HepG2 (cell line): Measurements from ENCODE around the gene SMAD3. TPM values are rescaled to one million over a fixed set of nuclear protein-coding genes. Genes with fewer than 3 reads are reported as not detected.

Experiments
- ATAC-seq: fragments of 200-7000 bp; cut with Tn5 transposase; 3 replicates; pipeline ENCODE4 v1.9.1; 2020; ENCODE audit warnings: mild to moderate bottlenecking, moderate library complexity
- BruUV-seq: library from RNA; stranded (reverse); fragments of 400-500 nt; replicated peaks from 2 replicates; lab custom pipeline; 2021; lab: Mats Ljungman, UMichigan
- CTCF ChIA-PET: fragments of 300-600 bp; formaldehyde crosslinking; extraction: SDS; loops from one replicate; lab custom pipeline; 2021; ENCODE audit warnings: low total read pairs, inconsistent platforms, low intra/inter-chr PET ratio; lab: Yijun Ruan, JAX
- POLR2A ChIA-PET: fragments of 350-600 bp; sonication (Branson Sonifier 250); formaldehyde crosslinking; loops from one replicate; lab custom pipeline; 2020; ENCODE audit warnings: antibody characterized with exemption, inconsistent platforms; lab: Yijun Ruan, JAX
- DNase-seq: peaks from one replicate; pipeline ENCODE4 v3.0.0-alpha.2; 2015; ENCODE audit warnings: low spot score
- FAIRE-seq: peaks from 3 replicates; lab custom pipeline; 2011; peaks lifted over from hg19 to GRCh38; lab: Jason Lieb, UNC
- H2AFZ ChIP-seq: one replicate; pipeline ENCODE4 v1.6.1; 2011; ENCODE audit warnings: low read length, inconsistent platforms
- H3K27ac ChIP-seq: fragments of 300-600 bp; 3 replicates; pipeline ENCODE4 v1.8.0; 2011; ENCODE audit warnings: mixed run types, mild to moderate bottlenecking, mixed read lengths, low read length, inconsistent platforms; ENCODE audit not compliant: insufficient read depth; ENCODE audit errors: extremely low read length
- H3K27me3 ChIP-seq, 2 experiments: fragments of 200-600 bp in 1 of 2; 2 replicates in 1 of 2; 3 replicates in 1 of 2; pipeline versions ENCODE4 v1.6.0 to v1.8.0; 2011; ENCODE audit warnings: low read length in 2 of 2, mild to moderate bottlenecking in 2 of 2, moderate library complexity in 2 of 2, inconsistent platforms in 1 of 2; ENCODE audit not compliant: insufficient read depth in 2 of 2, control insufficient read depth in 1 of 2
- H3K36me3 ChIP-seq, 2 experiments: fragments of 200-600 bp in 1 of 2; replicated peaks in 1 of 2; 2 replicates in 1 of 2; 3 replicates in 1 of 2; pipeline versions ENCODE4 v1.5.1 to v1.8.0; 2011; ENCODE audit warnings: low read length in 2 of 2, inconsistent platforms in 1 of 2; ENCODE audit not compliant: insufficient read depth in 2 of 2, control insufficient read depth in 1 of 2
- H3K4me1 ChIP-seq: 2 replicates; pipeline ENCODE4 v1.5.1; 2012; ENCODE audit warnings: low read length, inconsistent platforms; ENCODE audit not compliant: insufficient read depth
- H3K4me2 ChIP-seq: 2 replicates; pipeline ENCODE4 v1.6.0; 2011; ENCODE audit warnings: low read depth, low read length, inconsistent platforms
- H3K4me3 ChIP-seq, 3 experiments: fragments of 200-600 bp in 1 of 3; sonication (generic), shearing (Covaris generic) in 1 of 3; replicated peaks in 1 of 3; 2 replicates each; pipeline ENCODE4 v1.5.1; 2011 to 2016; ENCODE audit warnings: low read length in 3 of 3, inconsistent platforms in 2 of 3, low read depth in 2 of 3, mild to moderate bottlenecking in 2 of 3, control low read depth in 1 of 3, mixed read lengths in 1 of 3; ENCODE audit not compliant: insufficient read depth in 1 of 3
- H3K79me2 ChIP-seq: one replicate; pipeline ENCODE4 v1.6.1; 2011; ENCODE audit warnings: low read length, inconsistent platforms; ENCODE audit not compliant: insufficient read depth
- H3K9ac ChIP-seq: 2 replicates; pipeline ENCODE4 v1.6.0; 2011; ENCODE audit warnings: mild to moderate bottlenecking, low read depth, low read length, inconsistent platforms; ENCODE audit not compliant: insufficient read depth
- H3K9me3 ChIP-seq: 2 replicates; pipeline ENCODE4 v1.5.1; 2012; ENCODE audit warnings: mild to moderate bottlenecking, low read length
- H4K20me1 ChIP-seq: 2 replicates; pipeline ENCODE4 v1.6.0; 2011; ENCODE audit warnings: inconsistent platforms, mild to moderate bottlenecking, low read length, moderate library complexity; ENCODE audit not compliant: insufficient read depth
- PCBP1 ChIP-seq: fragments of 200-400 bp; formaldehyde crosslinking; IDR thresholded peaks from 2 replicates; pipeline ENCODE4 v1.6.1; 2017; ENCODE audit warnings: mild to moderate bottlenecking, low read depth, low read length, borderline replicate concordance
- REL ChIP-seq: sonication (generic); formaldehyde crosslinking; conservative IDR thresholded peaks from 2 replicates; pipeline ENCODE4 v1.8.0; 2022; ENCODE audit warnings: mild to moderate bottlenecking, missing genetic modification reagents, moderate library complexity
- REXO4 ChIP-seq: sonication (generic); formaldehyde crosslinking; IDR thresholded peaks from 2 replicates; pipeline ENCODE4 v1.8.0; 2022; ENCODE audit warnings: missing genetic modification reagents, mild to moderate bottlenecking, borderline replicate concordance
- ZNF205 ChIP-seq: IDR thresholded peaks from 2 replicates; pipeline ENCODE4 v1.6.1; 2018; ENCODE audit warnings: missing biosample characterization, missing genetic modification reagents
- WGBS: methylation state at CpG from one replicate; pipeline ENCODE4 v1.1.6; 2017; ENCODE audit warnings: low lambda C conversion rate; 5-methylcytosine and 5-hydroxymethylcytosine counted together
- in situ Hi-C: cut with HindIII; loops from 2 replicates; pipeline ENCODE4 v1.10.0; 2017; ENCODE audit warnings: low pct_unique_long_range_greater_than_20kb; ENCODE audit not compliant: extremely low pct_ligation_motif_present
- intact Hi-C: fragments of 100-400 bp; cut with micrococcal nuclease; formaldehyde crosslinking; loops from one replicate; pipeline ENCODE4 v1.10.0; 2022; ENCODE audit not compliant: unreplicated experiment
- polyA plus RNA-seq, 8 experiments: library from polyadenylated mRNA; depleted of rRNA in 3 of 8; stranded (reverse) in 7 of 8; unstranded in 1 of 8; fragments of >200 nt; fragmentation: Illumina TruSeq in 4 of 8; extraction: Trizol in 4 of 8; gene quantifications; 2 replicates each; pipeline versions ENCODE4 v1.2.1 to v1.2.3, GENCODE V29; 2011 to 2016; ENCODE audit warnings: low read depth in 4 of 8, missing spikeins in 1 of 8, mixed read lengths in 1 of 8; ENCODE audit not compliant: insufficient read depth in 1 of 8
- total RNA-seq, 5 experiments: library from RNA; depleted of rRNA; stranded (reverse); fragments of >200 nt; fragmentation: Illumina TruSeq; extraction: Trizol; gene quantifications; 2 replicates each; pipeline ENCODE4 v1.2.3, GENCODE V29; 2016; ENCODE audit warnings: low read depth in 1 of 5
- TF ChIP-seq, protein P1 (sequence below): sonication (generic); formaldehyde crosslinking; IDR thresholded peaks from 2 replicates; pipeline ENCODE4 v1.4.0; 2020; ENCODE audit warnings: mild to moderate bottlenecking, missing genetic modification reagents
- TF ChIP-seq, protein P2 (sequence below): sonication (generic); formaldehyde crosslinking; IDR thresholded peaks from 2 replicates; pipeline ENCODE4 v1.5.0; 2020; ENCODE audit warnings: missing genetic modification reagents
- TF ChIP-seq, protein P3 (sequence below): sonication (generic); formaldehyde crosslinking; IDR thresholded peaks from 2 replicates; pipeline ENCODE4 v1.4.0; 2020; ENCODE audit warnings: missing genetic modification reagents, mild to moderate bottlenecking, borderline replicate concordance

SMAD3 gene
- total and polyA plus RNA-seq, 2 of the 13 experiments (the other 11 are each of a cell fraction or from before 2014, with no cell fraction given), result 8.6 to 56.3 TPM

DNA sequence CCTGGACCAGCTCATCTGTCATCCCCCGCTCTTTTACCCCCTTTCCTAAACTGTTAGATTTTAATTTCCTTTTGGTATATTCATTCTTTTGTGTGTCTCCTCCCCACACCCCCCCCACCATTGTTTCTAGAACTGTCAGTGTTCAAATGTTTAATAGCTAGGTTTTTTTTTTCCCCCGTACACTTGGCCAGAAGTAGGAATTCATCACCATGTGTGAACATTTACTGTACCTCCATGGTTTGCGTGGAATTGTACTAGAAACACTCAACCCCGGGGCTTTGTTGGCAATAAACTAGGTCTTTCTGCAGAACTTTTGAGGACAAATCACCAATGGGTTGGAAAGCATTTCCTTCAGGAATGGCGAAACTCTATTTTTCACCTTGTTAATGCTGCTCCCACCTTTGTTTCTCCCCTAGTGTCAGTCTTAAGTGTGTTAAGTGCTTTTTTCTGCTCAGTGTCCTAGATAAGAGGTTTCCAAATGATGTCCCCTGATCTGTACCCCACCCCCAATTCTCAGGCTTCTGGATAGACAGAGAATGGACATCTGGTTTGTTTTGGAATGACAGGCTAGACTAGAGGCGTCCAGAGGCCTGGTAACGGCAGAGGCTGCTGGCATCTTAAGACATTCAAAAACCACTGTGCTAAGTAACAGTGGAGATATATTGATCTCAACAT, 76.8 kb downstream of the SMAD3 start:
- no peak overlapping the region for H2AFZ ChIP-seq
- in situ Hi-C loops, result no loop called here
- peaks cover 72% of the 10 kb centered on the region for H3K79me2 ChIP-seq
- H3K9ac ChIP-seq, result no peak overlapping the region
- H3K9me3 ChIP-seq, result no peaks in the 10 kb centered on the region
- no peak for ATAC-seq
- intact Hi-C loops, result no loop called here
- H3K27ac ChIP-seq, result no peak overlapping the region
- peaks cover 90% of the 10 kb centered on the region for H3K4me1 ChIP-seq
- H3K27me3 ChIP-seq, result no peaks in the 10 kb centered on the region
- H3K4me3 ChIP-seq, result no peak overlapping the region
- H4K20me1 ChIP-seq, result peaks cover 62% of the 10 kb centered on the region
- TF ChIP-seq, protein P1, sequence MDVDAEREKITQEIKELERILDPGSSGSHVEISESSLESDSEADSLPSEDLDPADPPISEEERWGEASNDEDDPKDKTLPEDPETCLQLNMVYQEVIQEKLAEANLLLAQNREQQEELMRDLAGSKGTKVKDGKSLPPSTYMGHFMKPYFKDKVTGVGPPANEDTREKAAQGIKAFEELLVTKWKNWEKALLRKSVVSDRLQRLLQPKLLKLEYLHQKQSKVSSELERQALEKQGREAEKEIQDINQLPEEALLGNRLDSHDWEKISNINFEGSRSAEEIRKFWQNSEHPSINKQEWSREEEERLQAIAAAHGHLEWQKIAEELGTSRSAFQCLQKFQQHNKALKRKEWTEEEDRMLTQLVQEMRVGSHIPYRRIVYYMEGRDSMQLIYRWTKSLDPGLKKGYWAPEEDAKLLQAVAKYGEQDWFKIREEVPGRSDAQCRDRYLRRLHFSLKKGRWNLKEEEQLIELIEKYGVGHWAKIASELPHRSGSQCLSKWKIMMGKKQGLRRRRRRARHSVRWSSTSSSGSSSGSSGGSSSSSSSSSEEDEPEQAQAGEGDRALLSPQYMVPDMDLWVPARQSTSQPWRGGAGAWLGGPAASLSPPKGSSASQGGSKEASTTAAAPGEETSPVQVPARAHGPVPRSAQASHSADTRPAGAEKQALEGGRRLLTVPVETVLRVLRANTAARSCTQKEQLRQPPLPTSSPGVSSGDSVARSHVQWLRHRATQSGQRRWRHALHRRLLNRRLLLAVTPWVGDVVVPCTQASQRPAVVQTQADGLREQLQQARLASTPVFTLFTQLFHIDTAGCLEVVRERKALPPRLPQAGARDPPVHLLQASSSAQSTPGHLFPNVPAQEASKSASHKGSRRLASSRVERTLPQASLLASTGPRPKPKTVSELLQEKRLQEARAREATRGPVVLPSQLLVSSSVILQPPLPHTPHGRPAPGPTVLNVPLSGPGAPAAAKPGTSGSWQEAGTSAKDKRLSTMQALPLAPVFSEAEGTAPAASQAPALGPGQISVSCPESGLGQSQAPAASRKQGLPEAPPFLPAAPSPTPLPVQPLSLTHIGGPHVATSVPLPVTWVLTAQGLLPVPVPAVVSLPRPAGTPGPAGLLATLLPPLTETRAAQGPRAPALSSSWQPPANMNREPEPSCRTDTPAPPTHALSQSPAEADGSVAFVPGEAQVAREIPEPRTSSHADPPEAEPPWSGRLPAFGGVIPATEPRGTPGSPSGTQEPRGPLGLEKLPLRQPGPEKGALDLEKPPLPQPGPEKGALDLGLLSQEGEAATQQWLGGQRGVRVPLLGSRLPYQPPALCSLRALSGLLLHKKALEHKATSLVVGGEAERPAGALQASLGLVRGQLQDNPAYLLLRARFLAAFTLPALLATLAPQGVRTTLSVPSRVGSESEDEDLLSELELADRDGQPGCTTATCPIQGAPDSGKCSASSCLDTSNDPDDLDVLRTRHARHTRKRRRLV, result no peak
- TF ChIP-seq, all 625 proteins: peak for 0
- Histone ChIP-seq H3K36me3 (no peaks in the 10 kb centered on the region; a peak in 1 of 5 replicates), H3K4me2 (no peak overlapping the region)
- DNase-seq (no peak), FAIRE-seq (no peak)
- CTCF ChIA-PET, result no interaction called here
- POLR2A ChIA-PET, result interaction anchor here (1.2 kb wide), 1 partner anchor 78 kb away, joined by 3 read pairs; no protein-coding TSS in a partner anchor
- WGBS, result 98% methylated on average over 7 of the region's 7 CpGs
- BruUV-seq, result no TSS peak

DNA sequence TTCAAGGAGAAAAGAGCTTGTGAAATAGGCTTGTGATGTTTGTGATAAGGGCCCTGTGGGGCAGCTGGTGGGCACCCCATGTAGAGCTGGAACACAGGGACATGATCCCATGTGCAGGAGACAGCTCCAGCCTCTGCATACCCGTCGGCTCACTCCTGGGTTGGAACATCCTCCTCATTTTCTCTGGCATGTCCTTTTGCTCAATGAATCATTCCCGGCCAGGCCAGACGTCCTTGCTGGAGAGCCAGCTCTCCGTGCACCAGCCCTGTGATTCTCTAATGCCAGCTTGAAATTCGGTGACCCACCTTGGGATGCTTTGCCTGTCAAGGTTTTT, 77.3 kb downstream of the SMAD3 start:
- intact Hi-C loops, result no loop called here
- no peak for TF ChIP-seq REXO4
- TF ChIP-seq, protein P2, sequence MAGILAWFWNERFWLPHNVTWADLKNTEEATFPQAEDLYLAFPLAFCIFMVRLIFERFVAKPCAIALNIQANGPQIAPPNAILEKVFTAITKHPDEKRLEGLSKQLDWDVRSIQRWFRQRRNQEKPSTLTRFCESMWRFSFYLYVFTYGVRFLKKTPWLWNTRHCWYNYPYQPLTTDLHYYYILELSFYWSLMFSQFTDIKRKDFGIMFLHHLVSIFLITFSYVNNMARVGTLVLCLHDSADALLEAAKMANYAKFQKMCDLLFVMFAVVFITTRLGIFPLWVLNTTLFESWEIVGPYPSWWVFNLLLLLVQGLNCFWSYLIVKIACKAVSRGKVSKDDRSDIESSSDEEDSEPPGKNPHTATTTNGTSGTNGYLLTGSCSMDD (CRISPR knock-in tag), result no peak
- TF ChIP-seq PCBP1, result no peak
- TF ChIP-seq ZNF205 (CRISPR knock-in tag), result no peak
- TF ChIP-seq, protein P3, sequence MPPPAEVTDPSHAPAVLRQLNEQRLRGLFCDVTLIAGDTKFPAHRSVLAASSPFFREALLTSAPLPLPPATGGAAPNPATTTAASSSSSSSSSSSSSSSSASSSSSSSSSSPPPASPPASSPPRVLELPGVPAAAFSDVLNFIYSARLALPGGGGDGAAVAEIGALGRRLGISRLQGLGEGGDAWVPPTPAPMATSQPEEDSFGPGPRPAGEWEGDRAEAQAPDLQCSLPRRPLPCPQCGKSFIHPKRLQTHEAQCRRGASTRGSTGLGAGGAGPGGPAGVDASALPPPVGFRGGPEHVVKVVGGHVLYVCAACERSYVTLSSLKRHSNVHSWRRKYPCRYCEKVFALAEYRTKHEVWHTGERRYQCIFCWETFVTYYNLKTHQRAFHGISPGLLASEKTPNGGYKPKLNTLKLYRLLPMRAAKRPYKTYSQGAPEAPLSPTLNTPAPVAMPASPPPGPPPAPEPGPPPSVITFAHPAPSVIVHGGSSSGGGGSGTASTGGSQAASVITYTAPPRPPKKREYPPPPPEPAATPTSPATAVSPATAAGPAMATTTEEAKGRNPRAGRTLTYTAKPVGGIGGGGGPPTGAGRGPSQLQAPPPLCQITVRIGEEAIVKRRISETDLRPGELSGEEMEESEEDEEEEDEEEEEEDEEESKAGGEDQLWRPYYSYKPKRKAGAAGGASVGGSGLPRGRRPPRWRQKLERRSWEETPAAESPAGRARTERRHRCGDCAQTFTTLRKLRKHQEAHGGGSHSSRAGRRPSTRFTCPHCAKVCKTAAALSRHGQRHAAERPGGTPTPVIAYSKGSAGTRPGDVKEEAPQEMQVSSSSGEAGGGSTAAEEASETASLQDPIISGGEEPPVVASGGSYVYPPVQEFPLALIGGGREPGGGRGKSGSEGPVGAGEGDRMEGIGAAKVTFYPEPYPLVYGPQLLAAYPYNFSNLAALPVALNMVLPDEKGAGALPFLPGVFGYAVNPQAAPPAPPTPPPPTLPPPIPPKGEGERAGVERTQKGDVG (CRISPR knock-in tag), result no peak
- TF ChIP-seq REL (CRISPR knock-in tag), result no peak

More for the DNA sequence above, 77.3 kb downstream of the SMAD3 start:
- Histone ChIP-seq H4K20me1 (peaks cover 67% of the 10 kb centered on the region), H3K9ac (no peak overlapping the region), H2AFZ (no peak overlapping the region), H3K9me3 (no peaks in the 10 kb centered on the region), H3K27ac (no peak overlapping the region), H3K4me3 (no peak overlapping the region), H3K4me1 (peaks cover 90% of the 10 kb centered on the region), H3K36me3 (no peaks in the 10 kb centered on the region; a peak in 1 of 5 replicates), H3K4me2 (no peak overlapping the region), H3K79me2 (peaks cover 72% of the 10 kb centered on the region), H3K27me3 (no peaks in the 10 kb centered on the region)
- no peak for FAIRE-seq
- ATAC-seq, result no peak
- ChIA-PET CTCF (no interaction called here), POLR2A (interaction anchor here (1.2 kb wide), 1 partner anchor 78 kb away, joined by 3 read pairs; no protein-coding TSS in a partner anchor)
- DNase-seq, result no peak
- WGBS, result 100% methylated on average over 5 of the region's 6 CpGs
- in situ Hi-C loops, result no loop called here
- no TSS peak for BruUV-seq
